ENCODE data around the gene HMCN2. TPM values are rescaled to one million over a fixed set of nuclear protein-coding genes. Genes with fewer than 3 reads are reported as not detected.

HMCN2 gene, protein sequence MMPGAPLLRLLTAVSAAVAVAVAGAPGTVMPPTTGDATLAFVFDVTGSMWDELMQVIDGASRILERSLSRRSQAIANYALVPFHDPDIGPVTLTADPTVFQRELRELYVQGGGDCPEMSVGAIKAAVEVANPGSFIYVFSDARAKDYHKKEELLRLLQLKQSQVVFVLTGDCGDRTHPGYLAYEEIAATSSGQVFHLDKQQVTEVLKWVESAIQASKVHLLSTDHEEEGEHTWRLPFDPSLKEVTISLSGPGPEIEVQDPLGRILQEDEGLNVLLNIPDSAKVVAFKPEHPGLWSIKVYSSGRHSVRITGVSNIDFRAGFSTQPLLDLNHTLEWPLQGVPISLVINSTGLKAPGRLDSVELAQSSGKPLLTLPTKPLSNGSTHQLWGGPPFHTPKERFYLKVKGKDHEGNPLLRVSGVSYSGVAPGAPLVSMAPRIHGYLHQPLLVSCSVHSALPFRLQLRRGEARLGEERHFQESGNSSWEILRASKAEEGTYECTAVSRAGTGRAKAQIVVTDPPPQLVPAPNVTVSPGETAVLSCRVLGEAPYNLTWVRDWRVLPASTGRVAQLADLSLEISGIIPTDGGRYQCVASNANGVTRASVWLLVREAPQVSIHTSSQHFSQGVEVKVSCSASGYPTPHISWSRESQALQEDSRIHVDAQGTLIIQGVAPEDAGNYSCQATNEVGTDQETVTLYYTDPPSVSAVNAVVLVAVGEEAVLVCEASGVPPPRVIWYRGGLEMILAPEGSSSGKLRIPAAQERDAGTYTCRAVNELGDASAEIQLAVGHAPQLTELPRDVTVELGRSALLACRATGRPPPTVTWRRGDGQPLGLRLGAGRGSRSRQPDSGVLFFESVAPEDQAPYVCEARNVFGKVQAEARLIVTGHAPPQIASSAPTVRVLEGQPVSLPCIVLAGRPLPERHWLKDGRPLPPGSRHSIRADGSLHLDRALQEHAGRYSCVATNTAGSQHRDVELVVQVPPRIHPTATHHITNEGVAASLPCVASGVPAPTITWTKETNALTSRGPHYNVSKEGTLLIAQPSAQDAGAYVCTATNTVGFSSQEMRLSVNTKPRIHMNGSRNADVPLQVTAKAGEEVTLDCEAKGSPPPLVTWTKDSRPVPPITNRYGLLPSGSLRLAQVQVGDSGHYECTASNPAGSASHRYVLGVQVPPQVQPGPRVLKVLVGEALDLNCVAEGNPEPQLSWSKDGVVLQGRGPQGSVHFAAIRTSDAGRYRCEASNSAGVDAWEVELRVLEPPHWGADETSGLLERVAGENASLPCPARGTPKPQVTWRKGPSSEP (N-terminal part only)
- not detected for total RNA-seq

DNA sequence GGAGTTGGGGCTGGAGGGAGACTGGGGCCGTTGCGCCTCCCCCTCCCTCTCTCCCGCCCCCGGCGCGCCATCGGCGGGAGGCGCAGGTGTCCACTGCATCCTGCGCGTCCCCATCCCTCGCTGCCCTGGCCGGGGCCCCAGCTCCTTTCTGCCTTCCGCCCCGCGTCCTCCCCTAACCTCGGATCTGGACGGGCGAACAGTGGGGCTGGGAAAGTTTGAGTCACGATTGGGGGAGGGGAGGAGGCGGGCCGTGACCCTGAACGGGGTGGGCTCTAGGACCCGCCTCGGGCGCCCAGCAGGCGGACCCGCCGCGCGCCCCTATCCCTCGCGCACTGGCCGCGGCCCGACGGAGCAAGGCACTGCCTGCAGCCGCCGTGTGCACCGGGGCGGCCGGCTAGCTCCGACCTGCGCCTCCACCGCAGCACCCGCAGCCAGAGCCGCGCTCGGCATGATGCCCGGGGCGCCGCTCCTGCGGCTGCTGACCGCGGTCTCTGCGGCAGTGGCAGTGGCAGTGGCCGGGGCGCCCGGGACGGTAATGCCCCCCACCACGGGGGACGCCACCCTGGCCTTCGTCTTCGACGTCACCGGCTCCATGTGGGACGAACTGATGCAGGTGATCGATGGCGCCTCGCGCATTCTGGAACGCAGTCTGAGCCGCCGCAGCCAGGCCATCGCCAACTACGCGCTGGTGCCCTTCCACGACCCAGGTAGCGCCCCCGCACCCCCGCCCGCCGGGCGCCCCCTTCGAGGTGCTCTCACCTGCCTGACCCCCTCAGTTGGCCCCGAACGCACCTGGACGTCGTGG is at the start of gene HMCN2:
HMCN2 (plus strand) TSS at position 330 of the 805 bp plus-strand sequence; CDS start at position 449, 119 bp downstream.
- no peaks in the 10 kb centered on the region for H3K4me1 Mint-ChIP-seq (ENCODE audit: low read depth)
- peaks cover 62% of the 10 kb centered on the region for H3K27me3 Mint-ChIP-seq (ENCODE audit: low read depth)
- no peak within 1 kb of the TSS for H3K4me3 Mint-ChIP-seq
- H3K36me3 Mint-ChIP-seq (ENCODE audit: low read depth) = no peaks in the 10 kb centered on the region
- ChIA-PET CTCF (no interaction called here), POLR2A (interaction anchor here (1.0 kb wide), 1 partner anchor 213 kb away, joined by 3 read pairs; no protein-coding TSS in a partner anchor)
- H3K9me3 Mint-ChIP-seq (ENCODE audit: insufficient read depth) = no peaks in the 10 kb centered on the region
- no peak within 1 kb of the TSS for H3K27ac Mint-ChIP-seq
- ATAC-seq (no peak), DNase-seq (no peak)

DNA sequence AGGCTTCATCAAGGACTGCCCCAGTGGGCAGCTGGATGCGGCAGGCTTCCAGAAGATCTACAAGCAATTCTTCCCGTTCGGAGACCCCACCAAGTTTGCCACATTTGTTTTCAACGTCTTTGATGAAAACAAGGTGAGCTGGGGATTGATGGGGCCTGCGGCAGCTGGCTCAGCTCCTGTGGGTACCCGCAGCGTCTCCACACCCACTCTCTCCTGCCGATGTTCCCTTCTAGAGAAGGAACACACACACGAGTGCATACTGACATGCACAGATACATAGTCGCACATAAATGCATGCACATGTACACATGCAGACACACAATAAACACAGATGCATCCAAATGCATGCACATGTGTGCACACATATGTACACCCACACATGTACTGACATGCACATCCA is 47.7 kb upstream of the HMCN2 start:
- no peaks in the 10 kb centered on the region for H3K36me3 Mint-ChIP-seq (ENCODE audit: low read depth)
- ATAC-seq (no peak), DNase-seq (no peak)
- ChIA-PET POLR2A (no interaction called here), CTCF (no interaction called here)
- H3K4me1 Mint-ChIP-seq (ENCODE audit: low read depth) = peaks cover 15% of the 10 kb centered on the region
- no peak overlapping the region for H3K27ac Mint-ChIP-seq
- no peaks in the 10 kb centered on the region for H3K27me3 Mint-ChIP-seq (ENCODE audit: low read depth)
- no peak overlapping the region for H3K4me3 Mint-ChIP-seq
- no peaks in the 10 kb centered on the region for H3K9me3 Mint-ChIP-seq (ENCODE audit: insufficient read depth)

DNA sequence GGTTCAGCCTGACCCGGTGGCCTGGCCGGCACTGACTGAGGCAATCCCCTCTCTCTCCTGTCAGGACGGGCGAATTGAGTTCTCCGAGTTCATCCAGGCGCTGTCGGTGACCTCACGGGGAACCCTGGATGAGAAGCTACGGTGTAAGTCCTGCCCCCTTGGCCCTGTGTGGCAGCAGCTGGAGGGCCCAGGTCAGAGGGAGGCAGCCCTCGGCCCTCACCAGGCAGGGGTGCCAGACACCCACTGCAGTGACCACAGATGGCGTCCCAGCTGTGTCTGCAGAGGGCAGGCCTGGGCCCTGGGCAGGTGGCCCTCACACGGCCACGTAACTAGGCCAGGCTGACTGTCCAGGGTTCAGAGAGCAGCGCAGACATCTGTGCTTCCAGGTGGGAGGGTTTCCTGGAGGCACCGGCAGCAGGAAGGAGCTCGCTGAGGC is 45.9 kb upstream of the HMCN2 start:
- CTCF ChIA-PET = interaction anchor here (1.1 kb wide), 1 partner anchor 16 kb away, joined by 3 read pairs; no protein-coding TSS in a partner anchor
- ATAC-seq (no peak), DNase-seq (no peak)
- POLR2A ChIA-PET = interaction anchor here (0.8 kb wide), 1 partner anchor 84 kb away, joined by 3 read pairs; no protein-coding TSS in a partner anchor
- no peak overlapping the region for H3K27ac Mint-ChIP-seq
- peaks cover 15% of the 10 kb centered on the region for H3K4me1 Mint-ChIP-seq (ENCODE audit: low read depth)
- H3K36me3 Mint-ChIP-seq (ENCODE audit: low read depth) = no peaks in the 10 kb centered on the region
- no peaks in the 10 kb centered on the region for H3K9me3 Mint-ChIP-seq (ENCODE audit: insufficient read depth)
- no peak overlapping the region for H3K4me3 Mint-ChIP-seq
- no peaks in the 10 kb centered on the region for H3K27me3 Mint-ChIP-seq (ENCODE audit: low read depth)

DNA sequence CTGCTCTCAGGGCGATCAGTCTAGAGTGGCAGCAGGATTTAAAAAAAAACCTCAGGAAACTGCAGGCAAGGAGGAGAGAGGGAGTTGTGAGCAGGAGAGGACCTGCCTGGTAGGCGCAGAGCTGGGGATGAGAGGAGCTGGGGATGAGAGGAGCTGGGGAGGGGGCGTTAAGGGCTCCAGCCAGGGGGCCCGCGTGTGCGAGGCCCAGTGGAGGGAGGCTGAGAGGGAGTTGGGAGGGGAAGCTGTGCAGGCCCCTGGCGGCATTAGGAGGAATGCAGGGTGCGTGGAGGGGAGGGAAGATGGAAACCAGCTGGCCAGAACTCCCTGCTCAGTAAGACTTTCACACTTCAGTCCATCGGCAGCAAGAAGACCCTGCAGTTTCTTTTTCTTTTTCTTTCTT is 45.2 kb upstream of the HMCN2 start:
- no peaks in the 10 kb centered on the region for H3K36me3 Mint-ChIP-seq (ENCODE audit: low read depth)
- ATAC-seq (no peak), DNase-seq (no peak)
- H3K4me3 Mint-ChIP-seq = no peak overlapping the region
- no peaks in the 10 kb centered on the region for H3K9me3 Mint-ChIP-seq (ENCODE audit: insufficient read depth)
- CTCF ChIA-PET = interaction anchor here (1.1 kb wide), 1 partner anchor 16 kb away, joined by 3 read pairs; no protein-coding TSS in a partner anchor
- no peaks in the 10 kb centered on the region for H3K27me3 Mint-ChIP-seq (ENCODE audit: low read depth)
- no peak overlapping the region for H3K27ac Mint-ChIP-seq
- POLR2A ChIA-PET = no interaction called here
- peaks cover 10% of the 10 kb centered on the region for H3K4me1 Mint-ChIP-seq (ENCODE audit: low read depth)

DNA sequence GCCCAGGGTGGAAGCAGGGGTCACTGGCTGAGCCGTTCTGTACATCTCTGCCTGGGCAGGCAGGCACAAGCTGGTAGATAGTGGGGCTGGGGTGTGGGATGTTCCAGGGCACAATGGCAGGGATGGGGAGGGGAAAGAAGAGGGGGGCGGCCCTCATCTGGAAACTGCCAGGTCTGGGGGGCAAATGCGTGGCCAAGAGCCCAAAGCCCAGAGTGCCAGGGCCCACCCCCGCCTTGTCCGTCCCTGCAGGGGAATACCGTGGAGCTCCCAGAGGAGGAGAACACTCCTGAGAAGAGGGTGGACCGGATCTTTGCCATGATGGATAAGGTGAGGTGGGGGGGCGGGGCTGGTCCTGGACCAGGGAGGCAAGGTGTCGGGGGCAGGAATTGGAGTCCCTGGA is 42.7 kb upstream of the HMCN2 start:
- DNase-seq (no peak), ATAC-seq (no peak)
- ChIA-PET CTCF (interaction anchor here (0.6 to 1.4 kb wide), 3 partner anchors 13 to 111 kb away, joined by 3 to 6 read pairs (median 5); no protein-coding TSS in a partner anchor), POLR2A (no interaction called here)
- H3K27me3 Mint-ChIP-seq (ENCODE audit: low read depth) = no peaks in the 10 kb centered on the region
- no peaks in the 10 kb centered on the region for H3K4me1 Mint-ChIP-seq (ENCODE audit: low read depth)
- no peaks in the 10 kb centered on the region for H3K9me3 Mint-ChIP-seq (ENCODE audit: insufficient read depth)
- H3K36me3 Mint-ChIP-seq (ENCODE audit: low read depth) = no peaks in the 10 kb centered on the region
- no peak overlapping the region for H3K27ac Mint-ChIP-seq
- no peak overlapping the region for H3K4me3 Mint-ChIP-seq

DNA sequence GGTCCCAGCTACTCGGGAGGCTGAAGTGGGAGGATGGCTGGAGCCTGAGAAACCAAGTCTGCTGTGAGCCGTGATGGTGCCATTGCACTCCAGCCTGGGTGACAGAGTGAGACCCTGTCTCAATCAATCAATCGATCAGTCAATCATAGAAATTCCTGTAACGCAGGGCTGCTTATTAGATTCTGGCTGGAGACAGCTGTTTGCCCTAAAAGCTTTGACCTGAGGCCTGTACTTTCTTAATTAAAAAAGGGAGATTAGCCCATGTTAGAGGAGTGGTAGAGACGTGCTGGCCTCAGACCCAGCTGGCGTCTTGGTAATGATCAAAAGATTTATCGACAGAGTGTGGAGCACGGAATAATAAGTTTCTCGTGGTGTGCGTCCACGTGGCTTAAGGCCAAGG is 40.5 kb upstream of the HMCN2 start:
- Mint-ChIP-seq H3K4me3 (no peak overlapping the region), H3K27ac (no peak overlapping the region), H3K9me3 (ENCODE audit: insufficient read depth) (no peaks in the 10 kb centered on the region), H3K27me3 (ENCODE audit: low read depth) (no peaks in the 10 kb centered on the region), H3K36me3 (ENCODE audit: low read depth) (peaks cover 2% of the 10 kb centered on the region), H3K4me1 (ENCODE audit: low read depth) (no peaks in the 10 kb centered on the region)
- DNase-seq (no peak), ATAC-seq (no peak)
- ChIA-PET POLR2A (no interaction called here), CTCF (no interaction called here)

DNA sequence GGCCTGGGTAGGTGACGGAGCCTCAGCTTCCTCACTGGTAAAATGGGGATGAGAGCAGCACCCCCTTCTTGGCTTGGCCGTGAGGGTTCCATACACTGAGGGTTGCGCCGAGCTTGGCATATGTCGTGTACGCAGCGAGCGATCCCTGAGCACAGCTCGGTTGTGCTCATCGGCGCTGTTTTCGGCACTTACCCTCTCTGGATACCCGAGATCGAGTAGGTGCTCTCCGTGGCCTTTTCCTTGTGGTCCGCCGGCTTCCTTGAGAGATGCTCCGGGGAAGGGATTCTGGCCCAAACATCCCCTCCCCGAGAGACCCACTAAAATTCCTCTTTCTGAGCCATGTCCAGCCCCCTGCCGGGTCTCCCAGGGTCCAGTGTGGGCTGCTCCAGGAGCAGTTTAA is 40.0 kb upstream of the HMCN2 start:
- Mint-ChIP-seq H3K4me3 (no peak overlapping the region), H3K36me3 (ENCODE audit: low read depth) (peaks cover 2% of the 10 kb centered on the region), H3K9me3 (ENCODE audit: insufficient read depth) (no peaks in the 10 kb centered on the region), H3K27me3 (ENCODE audit: low read depth) (no peaks in the 10 kb centered on the region), H3K27ac (no peak overlapping the region), H3K4me1 (ENCODE audit: low read depth) (no peaks in the 10 kb centered on the region)
- CTCF ChIA-PET = interaction anchor here (3.0 kb wide), 1 partner anchor 118 kb away, joined by 11 read pairs; no protein-coding TSS in a partner anchor
- POLR2A ChIA-PET = no interaction called here
- ATAC-seq (no peak), DNase-seq (no peak)

DNA sequence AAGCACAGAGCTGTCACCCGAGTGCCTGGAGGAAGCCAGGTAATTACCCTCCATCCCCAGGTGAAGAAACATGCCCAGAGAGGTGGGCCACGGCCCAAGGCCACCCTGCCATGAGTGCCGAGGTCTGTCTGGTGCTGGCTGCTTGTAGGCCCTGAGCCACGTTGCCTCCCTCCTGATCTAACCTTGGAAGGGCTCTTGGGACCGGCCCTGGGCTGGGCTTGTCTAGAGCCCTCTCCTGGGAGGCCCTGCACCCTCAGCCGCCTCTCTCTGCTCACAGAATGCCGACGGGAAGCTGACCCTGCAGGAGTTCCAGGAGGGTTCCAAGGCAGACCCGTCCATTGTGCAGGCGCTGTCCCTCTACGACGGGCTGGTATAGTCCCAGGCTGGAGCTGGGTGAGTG is 39.4 kb upstream of the HMCN2 start:
- peaks cover 2% of the 10 kb centered on the region for H3K36me3 Mint-ChIP-seq (ENCODE audit: low read depth)
- no peak overlapping the region for H3K27ac Mint-ChIP-seq
- H3K4me3 Mint-ChIP-seq = no peak overlapping the region
- no peaks in the 10 kb centered on the region for H3K4me1 Mint-ChIP-seq (ENCODE audit: low read depth)
- DNase-seq (no peak), ATAC-seq (no peak)
- ChIA-PET CTCF (interaction anchor here (1.0 to 3.0 kb wide), 2 partner anchors 10 to 119 kb away, joined by 4 to 11 read pairs; no protein-coding TSS in a partner anchor), POLR2A (interaction anchor here (0.6 kb wide), 1 partner anchor 20 kb away, joined by 3 read pairs; no protein-coding TSS in a partner anchor)
- H3K27me3 Mint-ChIP-seq (ENCODE audit: low read depth) = no peaks in the 10 kb centered on the region
- no peaks in the 10 kb centered on the region for H3K9me3 Mint-ChIP-seq (ENCODE audit: insufficient read depth)

DNA sequence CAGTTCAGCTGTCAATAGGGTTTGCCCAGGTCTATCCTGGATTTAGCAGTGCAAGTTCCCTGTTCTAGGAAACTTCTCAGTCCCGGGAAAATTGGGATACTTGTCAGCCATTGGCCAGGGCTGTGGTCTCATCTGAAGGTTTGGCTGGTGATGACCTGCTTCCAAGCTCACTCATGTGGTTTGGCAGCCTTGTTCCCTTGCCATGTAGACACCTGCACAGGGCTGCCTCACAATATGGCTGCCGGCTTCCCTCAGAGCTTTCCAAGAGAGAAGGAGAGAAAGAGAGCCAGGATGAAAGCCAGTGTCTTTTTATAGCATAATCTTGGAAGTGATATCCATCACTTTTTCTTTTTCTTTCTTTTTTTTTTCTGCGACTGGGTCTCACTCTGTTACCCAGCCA is 37.7 kb upstream of the HMCN2 start:
- Mint-ChIP-seq H3K36me3 (ENCODE audit: low read depth) (peaks cover 2% of the 10 kb centered on the region), H3K27ac (no peak overlapping the region), H3K27me3 (ENCODE audit: low read depth) (no peaks in the 10 kb centered on the region), H3K9me3 (ENCODE audit: insufficient read depth) (no peaks in the 10 kb centered on the region), H3K4me3 (no peak overlapping the region), H3K4me1 (ENCODE audit: low read depth) (no peaks in the 10 kb centered on the region)
- ChIA-PET CTCF (interaction anchor here (0.7 to 3.0 kb wide), 3 partner anchors 8 to 120 kb away, joined by 3 to 11 read pairs (median 3); no protein-coding TSS in a partner anchor), POLR2A (no interaction called here)
- DNase-seq (no peak), ATAC-seq (no peak)

DNA sequence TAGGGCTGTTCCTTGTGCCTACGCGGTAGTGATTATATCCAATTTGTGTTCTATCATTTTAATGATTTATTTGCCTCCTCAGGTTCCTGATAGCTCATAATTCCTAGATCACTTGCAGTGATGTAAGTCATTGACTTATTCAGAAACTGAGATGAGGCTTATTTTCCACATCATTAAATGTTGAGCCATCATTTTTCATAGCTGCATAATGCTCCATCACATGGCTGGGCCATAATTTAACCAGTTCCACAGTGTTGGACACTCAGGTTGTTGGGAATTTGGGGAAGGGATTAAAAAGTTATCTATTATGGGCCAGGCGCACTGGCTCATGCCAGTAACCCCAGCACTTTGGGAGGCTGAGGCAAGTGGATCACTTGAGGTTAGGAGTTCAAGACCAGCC is 35.8 kb upstream of the HMCN2 start:
- Mint-ChIP-seq H3K4me1 (ENCODE audit: low read depth) (no peaks in the 10 kb centered on the region), H3K36me3 (ENCODE audit: low read depth) (peaks cover 2% of the 10 kb centered on the region), H3K27me3 (ENCODE audit: low read depth) (no peaks in the 10 kb centered on the region), H3K9me3 (ENCODE audit: insufficient read depth) (no peaks in the 10 kb centered on the region), H3K4me3 (no peak overlapping the region), H3K27ac (no peak overlapping the region)
- ATAC-seq (no peak), DNase-seq (no peak)
- CTCF ChIA-PET = interaction anchor here (1.1 kb wide), 1 partner anchor 14 kb away, joined by 3 read pairs; no protein-coding TSS in a partner anchor
- POLR2A ChIA-PET = no interaction called here

DNA sequence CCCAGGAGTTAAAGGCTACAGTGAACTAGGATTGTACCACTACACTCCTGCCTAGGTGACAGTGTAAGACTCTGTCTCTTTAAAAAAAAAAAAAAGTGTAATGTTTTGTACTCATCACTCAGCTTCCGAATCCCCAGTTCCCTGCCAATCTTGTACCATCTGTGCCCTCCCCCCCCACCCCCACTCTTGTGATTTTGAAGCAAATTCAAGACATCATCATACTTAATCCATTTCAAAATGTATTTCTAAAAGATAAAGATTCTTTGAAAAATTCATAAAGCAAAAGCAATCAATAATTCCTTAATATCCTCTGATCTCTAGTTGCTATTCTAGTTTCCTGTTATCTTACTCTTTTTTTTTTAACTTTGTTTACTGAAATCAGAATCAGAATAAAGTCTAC is 34.9 kb upstream of the HMCN2 start:
- Mint-ChIP-seq H3K27ac (no peak overlapping the region), H3K36me3 (ENCODE audit: low read depth) (peaks cover 2% of the 10 kb centered on the region), H3K27me3 (ENCODE audit: low read depth) (no peaks in the 10 kb centered on the region), H3K9me3 (ENCODE audit: insufficient read depth) (no peaks in the 10 kb centered on the region), H3K4me3 (no peak overlapping the region), H3K4me1 (ENCODE audit: low read depth) (no peaks in the 10 kb centered on the region)
- DNase-seq (no peak), ATAC-seq (no peak)
- ChIA-PET CTCF (no interaction called here), POLR2A (no interaction called here)

Data from activated CD8-positive, alpha-beta T cell treated with anti-CD3 and anti-CD28 coated beads, Interleukin-2, amount 10 ng/mL, durations not matched to agents 7 days and 5 days (primary cell).